SK-N-MC (cell line): Measurements from ENCODE around the gene ST6GALNAC5.
"Not testable (repeated sequence)": the region's sequence is repeated elsewhere in the genome, so short reads cannot be mapped to it uniquely, and the experiment has no call there.

Source experiments
- DNase-seq: peaks from one replicate; pipeline ENCODE4 v3.0.0-alpha.2; 2011; ENCODE audit warnings: low read depth, low spot score
- H3K27ac ChIP-seq: fragments of 200-600 bp; sonication (generic); 2 replicates; pipeline ENCODE4 v1.5.1; 2016; ENCODE audit warnings: mixed run types
- H3K36me3 ChIP-seq: fragments of 200-600 bp; sonication (generic); 2 replicates; pipeline ENCODE4 v1.6.1; 2017; ENCODE audit warnings: antibody characterized with exemption, low read length, mixed read lengths; ENCODE audit not compliant: insufficient read depth
- H3K4me3 ChIP-seq: fragments of 200-600 bp; sonication (generic); 2 replicates; pipeline ENCODE4 v1.5.1; 2016
- H3K9ac ChIP-seq: fragments of 200-600 bp; sonication (generic); 2 replicates; pipeline ENCODE4 v1.8.0; 2017; ENCODE audit warnings: mixed run types, mixed read lengths; ENCODE audit not compliant: insufficient read length
- H3K9me3 ChIP-seq: fragments of 200-600 bp; sonication (generic); 2 replicates; pipeline ENCODE4 v1.6.1; 2017; ENCODE audit warnings: low read depth, mild to moderate bottlenecking, antibody characterized with exemption, low read length, moderate library complexity, mixed read lengths
- EZH2 ChIP-seq: fragments of 200-600 bp; sonication (generic); IDR thresholded peaks from one replicate; pipeline ENCODE4 v1.6.1; 2017; ENCODE audit warnings: antibody characterized with exemption
- FOXP2 ChIP-seq: optimal IDR thresholded peaks from 2 replicates; pipeline ENCODE3; 2011; ENCODE audit warnings: mild to moderate bottlenecking, moderate library complexity; ENCODE audit not compliant: insufficient read depth; ENCODE audit errors: extremely low read length, control extremely low read depth
- POLR2AphosphoS5 ChIP-seq: IDR thresholded peaks from 2 replicates; pipeline ENCODE4 v1.6.1; 2012; ENCODE audit warnings: mild to moderate bottlenecking, low read depth, low read length, borderline replicate concordance

The ST6GALNAC5 gene

GRCh38 chr1:76950306-76950705 lies 83.0 kb downstream of the ST6GALNAC5 start:
- Histone ChIP-seq H3K9ac (no peak overlapping the region), H3K4me3 (no peak overlapping the region), H3K9me3 (no peaks in the 10 kb centered on the region), H3K36me3 (no peaks in the 10 kb centered on the region), H3K27ac (no peak overlapping the region)
- TF ChIP-seq FOXP2, result no peak
- TF ChIP-seq EZH2, result no peak
- TF ChIP-seq POLR2AphosphoS5, result no peak
- DNase-seq, result no peak

- no peaks in the 10 kb centered on the region for H3K36me3 ChIP-seq
- H3K9ac ChIP-seq, result no peak overlapping the region
- TF ChIP-seq FOXP2 (no peak), POLR2AphosphoS5 (no peak), EZH2 (no peak)
- DNase-seq, result no peak
- no peak overlapping the region for H3K4me3 ChIP-seq
- no peak overlapping the region for H3K27ac ChIP-seq
- no peaks in the 10 kb centered on the region for H3K9me3 ChIP-seq
Measured at GRCh38 chr1:76951153-76951552, 83.9 kb downstream of the ST6GALNAC5 start.

- no peak for DNase-seq
- Histone ChIP-seq H3K36me3 (no peaks in the 10 kb centered on the region), H3K9me3 (no peaks in the 10 kb centered on the region), H3K9ac (no peak overlapping the region), H3K4me3 (no peak overlapping the region), H3K27ac (no peak overlapping the region)
- TF ChIP-seq EZH2, result no peak
- TF ChIP-seq POLR2AphosphoS5, result no peak
- no peak for TF ChIP-seq FOXP2
Measured at GRCh38 chr1:76955652-76956051, 88.4 kb downstream of the ST6GALNAC5 start.

GRCh38 chr1:76957961-76958360 lies 90.7 kb downstream of the ST6GALNAC5 start:
- no peaks in the 10 kb centered on the region for H3K36me3 ChIP-seq
- H3K27ac ChIP-seq, result no peak overlapping the region
- no peaks in the 10 kb centered on the region for H3K9me3 ChIP-seq
- DNase-seq, result no peak
- TF ChIP-seq FOXP2 (no peak), POLR2AphosphoS5 (no peak), EZH2 (no peak)
- no peak overlapping the region for H3K4me3 ChIP-seq
- no peak overlapping the region for H3K9ac ChIP-seq

GRCh38 chr1:76958828-76959227 lies 91.5 kb downstream of the ST6GALNAC5 start:
- no peak overlapping the region for H3K27ac ChIP-seq
- no peak overlapping the region for H3K4me3 ChIP-seq
- H3K9ac ChIP-seq, result no peak overlapping the region
- no peak for TF ChIP-seq EZH2
- no peak for DNase-seq
- no peaks in the 10 kb centered on the region for H3K36me3 ChIP-seq
- H3K9me3 ChIP-seq, result no peaks in the 10 kb centered on the region

GRCh38 chr1:76959556-76959955 lies 92.3 kb downstream of the ST6GALNAC5 start:
- no peak for DNase-seq
- Histone ChIP-seq H3K4me3 (no peak overlapping the region), H3K36me3 (no peaks in the 10 kb centered on the region), H3K27ac (no peak overlapping the region), H3K9ac (no peak overlapping the region), H3K9me3 (no peaks in the 10 kb centered on the region)
- no peak for TF ChIP-seq FOXP2
- TF ChIP-seq EZH2, result no peak
- no peak for TF ChIP-seq POLR2AphosphoS5

GRCh38 chr1:76961181-76961819 lies 94.0 kb downstream of the ST6GALNAC5 start:
- no peak overlapping the region for H3K9ac ChIP-seq
- H3K36me3 ChIP-seq, result no peaks in the 10 kb centered on the region
- no peak overlapping the region for H3K4me3 ChIP-seq
- no peak for DNase-seq
- H3K27ac ChIP-seq, result no peak overlapping the region
- no peak for TF ChIP-seq POLR2AphosphoS5
- TF ChIP-seq FOXP2, result no peak
- no peak for TF ChIP-seq EZH2
- no peaks in the 10 kb centered on the region for H3K9me3 ChIP-seq

GRCh38 chr1:76961820-76962207 lies 94.5 kb downstream of the ST6GALNAC5 start:
- Histone ChIP-seq H3K27ac (no peak overlapping the region), H3K9ac (no peak overlapping the region), H3K9me3 (no peaks in the 10 kb centered on the region), H3K36me3 (no peaks in the 10 kb centered on the region), H3K4me3 (no peak overlapping the region)
- no peak for TF ChIP-seq EZH2
- TF ChIP-seq FOXP2, result no peak
- TF ChIP-seq POLR2AphosphoS5, result no peak
- no peak for DNase-seq

- H3K9me3 ChIP-seq, H3K9ac ChIP-seq, DNase-seq, H3K36me3 ChIP-seq, H3K4me3 ChIP-seq, H3K27ac ChIP-seq: not testable (repeated sequence)
Measured at GRCh38 chr1:76981267-76981666, 114.0 kb downstream of the ST6GALNAC5 start.
